Endothelial cell of umbilical vein (primary cell): ENCODE measurements around the gene AUTS2. TPM values are rescaled to one million over a fixed set of nuclear protein-coding genes. Genes with fewer than 3 reads are reported as not detected.

Experiments used
- BruUV-seq: library from RNA; stranded (reverse); fragments of 400-500 nt; replicated peaks from 2 replicates; lab custom pipeline; 2021; lab: Mats Ljungman, UMichigan
- CTCF ChIA-PET: fragments of 300-600, 350-600 bp; sonication (Branson Sonifier 250); formaldehyde crosslinking; loops from one replicate; lab custom pipeline; 2021; ENCODE audit warnings: antibody characterized with exemption, inconsistent platforms; lab: Charles Lee
- POLR2A ChIA-PET: fragments of 300-600, 350-600 bp; sonication (Branson Sonifier 250); formaldehyde crosslinking; loops from one replicate; lab custom pipeline; 2021; ENCODE audit warnings: antibody characterized with exemption, inconsistent platforms; lab: Charles Lee
- DNase-seq: peaks from one replicate; pipeline ENCODE4 v3.0.0-alpha.2; 2011; ENCODE audit warnings: low read depth, low spot score
- FAIRE-seq: peaks from 2 replicates; lab custom pipeline; 2011; peaks lifted over from hg19 to GRCh38; lab: Jason Lieb, UNC
- H2AFZ ChIP-seq: 2 replicates; pipeline ENCODE4 v1.6.0; 2012; ENCODE audit warnings: low read depth, low read length, control low read depth, inconsistent platforms
- H3K27ac ChIP-seq: 2 replicates; pipeline ENCODE4 v1.5.1; 2011; ENCODE audit warnings: low read depth, mild to moderate bottlenecking, control low read depth, low read length, moderate library complexity; ENCODE audit not compliant: insufficient read depth
- H3K27me3 ChIP-seq, 2 experiments: 2 replicates each; pipeline versions ENCODE4 v1.6.0 to v1.6.1; 2011; ENCODE audit warnings: low read length in 2 of 2, mixed read lengths in 1 of 2; ENCODE audit not compliant: control insufficient read depth in 2 of 2, insufficient read depth in 2 of 2
- H3K36me3 ChIP-seq, 2 experiments: 2 replicates in 1 of 2; 3 replicates in 1 of 2; pipeline ENCODE4 v1.5.1; 2011; ENCODE audit warnings: low read length in 2 of 2, mild to moderate bottlenecking in 1 of 2, moderate library complexity in 1 of 2; ENCODE audit not compliant: control insufficient read depth in 2 of 2, insufficient read depth in 2 of 2; ENCODE audit errors: extremely low read depth in 1 of 2
- H3K4me1 ChIP-seq: 3 replicates; pipeline ENCODE4 v1.5.1; 2011; ENCODE audit warnings: mild to moderate bottlenecking, low read length; ENCODE audit not compliant: control insufficient read depth, insufficient read depth; ENCODE audit errors: extremely low read depth
- H3K4me2 ChIP-seq: 2 replicates; pipeline ENCODE4 v1.6.1; 2011; ENCODE audit warnings: low read length, control low read depth, mixed read lengths; ENCODE audit not compliant: insufficient read depth
- H3K4me3 ChIP-seq, 3 experiments: fragments of 200-600 bp in 1 of 3; sonication (generic), shearing (Covaris generic) in 1 of 3; replicated peaks in 1 of 3; 2 replicates each; pipeline ENCODE4 v1.5.1; 2011 to 2016; ENCODE audit warnings: control low read depth in 3 of 3, low read length in 3 of 3, mild to moderate bottlenecking in 2 of 3, inconsistent platforms in 1 of 3, low read depth in 1 of 3, moderate library complexity in 1 of 3; ENCODE audit not compliant: insufficient read depth in 1 of 3
- H3K79me2 ChIP-seq: 2 replicates; pipeline ENCODE4 v1.6.0; 2012; ENCODE audit warnings: low read length, inconsistent platforms; ENCODE audit not compliant: control insufficient read depth, insufficient read depth
- H3K9ac ChIP-seq: replicated peaks from 2 replicates; pipeline ENCODE3; 2011; ENCODE audit warnings: low read length, control low read depth; ENCODE audit not compliant: insufficient read depth; ENCODE audit errors: extremely low read depth
- H3K9me1 ChIP-seq: replicated peaks from 3 replicates; pipeline ENCODE4 v1.6.0; 2011; ENCODE audit warnings: mild to moderate bottlenecking, low read length; ENCODE audit not compliant: control insufficient read depth, insufficient read depth; ENCODE audit errors: extremely low read depth
- H3K9me3 ChIP-seq: replicated peaks from 2 replicates; pipeline ENCODE4 v1.5.1; 2012; ENCODE audit warnings: low read length, inconsistent platforms; ENCODE audit not compliant: control insufficient read depth, insufficient read depth
- H4K20me1 ChIP-seq: replicated peaks from 2 replicates; pipeline ENCODE3; 2011; ENCODE audit warnings: mild to moderate bottlenecking, low read length; ENCODE audit not compliant: control insufficient read depth, insufficient read depth; ENCODE audit errors: extremely low read depth
- EZH2 ChIP-seq: IDR thresholded peaks from 2 replicates; pipeline ENCODE4 v1.6.1; 2012; ENCODE audit warnings: borderline replicate concordance, low read depth, mild to moderate bottlenecking, moderate library complexity, low read length, inconsistent platforms; ENCODE audit not compliant: severe bottlenecking
- JUN ChIP-seq: IDR thresholded peaks from 2 replicates; pipeline ENCODE4 v1.6.1; 2011; ENCODE audit warnings: borderline replicate concordance, low read depth; ENCODE audit not compliant: insufficient read length, insufficient read depth
- MYC ChIP-seq: IDR thresholded peaks from one replicate; pipeline ENCODE4 v1.6.1; 2011; ENCODE audit warnings: mild to moderate bottlenecking, low read depth, low read length
- POLR2A ChIP-seq: IDR thresholded peaks from 2 replicates; pipeline ENCODE4 v1.6.1; 2012; ENCODE audit warnings: low read depth, mild to moderate bottlenecking, control low read depth, low read length
- POLR2AphosphoS5 ChIP-seq: IDR thresholded peaks from 2 replicates; pipeline ENCODE4 v1.6.1; 2012; ENCODE audit warnings: low read depth, mild to moderate bottlenecking, control low read depth, low read length, moderate library complexity; ENCODE audit not compliant: insufficient read depth
- dilution Hi-C: fragments of 300-500 bp; cut with MboI; formaldehyde crosslinking; loops from one replicate; pipeline ENCODE4 v1.15.0; 2019; ENCODE audit warnings: low sequenced_read_pairs; ENCODE audit not compliant: extremely low pct_ligation_motif_present
- intact Hi-C: fragments of 100-400 bp; cut with micrococcal nuclease; formaldehyde crosslinking; loops from one replicate; pipeline ENCODE4 v1.10.0; 2022
- polyA plus RNA-seq, 4 experiments: library from polyadenylated mRNA; depleted of rRNA in 3 of 4; stranded (reverse) in 3 of 4; unstranded in 1 of 4; fragments of >200 nt; gene quantifications; 2 replicates each; pipeline versions ENCODE4 v1.2.1 to v1.2.3, GENCODE V29; 2011 to 2012; ENCODE audit warnings: missing spikeins in 1 of 4
- total RNA-seq: library from RNA; stranded (reverse); gene quantifications from 2 replicates; pipeline ENCODE4 v1.2.3, GENCODE V29; 2021
- TF ChIP-seq, protein P1 (sequence below), 2 donors: IDR thresholded peaks; 1 replicate in 1 of 2; 2 replicates in 1 of 2; pipeline ENCODE4 v1.5.1; 2011; ENCODE audit warnings: low read length in 2 of 2, mild to moderate bottlenecking in 2 of 2, moderate library complexity in 2 of 2, control low read depth in 1 of 2, inconsistent platforms in 1 of 2, low read depth in 1 of 2; ENCODE audit not compliant: insufficient read depth in 1 of 2; ENCODE audit errors: extremely low read depth in 1 of 2

Gene AUTS2
- total and polyA plus RNA-seq, 2 donors (not counting 3 experiments of a cell fraction or from before 2014, with no cell fraction given), result 0.59 to 8.0 TPM

DNA sequence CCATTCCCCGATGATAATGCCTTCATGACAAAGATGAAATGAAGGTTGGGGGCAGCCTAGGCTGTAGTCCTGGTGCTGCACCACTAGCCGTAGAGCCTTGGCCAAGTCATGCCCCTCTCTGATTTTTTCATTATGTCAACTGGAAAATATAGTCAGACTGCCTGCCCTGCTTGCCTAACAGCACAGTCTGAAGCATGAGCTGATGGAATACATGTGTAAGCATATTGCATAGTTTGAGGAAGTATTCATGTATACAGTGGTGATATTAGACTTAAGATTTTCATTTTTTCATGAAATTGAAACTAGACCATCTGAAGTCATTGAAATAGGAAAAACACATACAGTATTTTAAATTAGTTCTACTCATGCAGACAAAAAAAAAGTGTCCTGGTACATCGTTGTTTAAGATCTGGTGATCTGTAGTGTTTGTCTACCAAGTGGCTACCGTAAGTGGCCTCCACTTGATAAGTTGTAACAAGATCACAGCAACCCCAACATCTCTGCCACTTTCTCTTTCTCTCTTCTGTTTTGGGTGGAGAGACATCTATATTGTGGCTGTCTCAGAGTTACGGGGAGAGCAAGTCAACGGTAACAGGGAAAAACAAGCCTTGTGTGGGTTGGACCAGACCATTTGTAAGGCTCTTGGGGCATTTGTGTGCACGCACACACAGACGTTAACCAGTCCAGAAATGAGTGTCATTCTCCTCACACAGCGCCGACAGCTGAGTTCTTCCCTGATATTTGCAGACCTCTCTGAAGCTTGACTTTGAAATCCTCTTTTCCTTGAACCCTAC lies 817.1 kb downstream of the AUTS2 start:
- FAIRE-seq (no peak), DNase-seq (no peak)
- dilution Hi-C loops (no loop called here), intact Hi-C loops (no loop called here)
- Histone ChIP-seq H2AFZ (no peak overlapping the region), H3K4me3 (no peak overlapping the region), H3K9me1 (no peaks in the 10 kb centered on the region), H3K9me3 (no peaks in the 10 kb centered on the region), H3K4me2 (no peak overlapping the region), H3K36me3 (no peaks in the 10 kb centered on the region), H3K27ac (no peak overlapping the region), H3K9ac (no peak overlapping the region), H3K79me2 (no peaks in the 10 kb centered on the region), H3K27me3 (no peaks in the 10 kb centered on the region), H3K4me1 (no peaks in the 10 kb centered on the region), H4K20me1 (no peaks in the 10 kb centered on the region)
- TF ChIP-seq, protein P1, sequence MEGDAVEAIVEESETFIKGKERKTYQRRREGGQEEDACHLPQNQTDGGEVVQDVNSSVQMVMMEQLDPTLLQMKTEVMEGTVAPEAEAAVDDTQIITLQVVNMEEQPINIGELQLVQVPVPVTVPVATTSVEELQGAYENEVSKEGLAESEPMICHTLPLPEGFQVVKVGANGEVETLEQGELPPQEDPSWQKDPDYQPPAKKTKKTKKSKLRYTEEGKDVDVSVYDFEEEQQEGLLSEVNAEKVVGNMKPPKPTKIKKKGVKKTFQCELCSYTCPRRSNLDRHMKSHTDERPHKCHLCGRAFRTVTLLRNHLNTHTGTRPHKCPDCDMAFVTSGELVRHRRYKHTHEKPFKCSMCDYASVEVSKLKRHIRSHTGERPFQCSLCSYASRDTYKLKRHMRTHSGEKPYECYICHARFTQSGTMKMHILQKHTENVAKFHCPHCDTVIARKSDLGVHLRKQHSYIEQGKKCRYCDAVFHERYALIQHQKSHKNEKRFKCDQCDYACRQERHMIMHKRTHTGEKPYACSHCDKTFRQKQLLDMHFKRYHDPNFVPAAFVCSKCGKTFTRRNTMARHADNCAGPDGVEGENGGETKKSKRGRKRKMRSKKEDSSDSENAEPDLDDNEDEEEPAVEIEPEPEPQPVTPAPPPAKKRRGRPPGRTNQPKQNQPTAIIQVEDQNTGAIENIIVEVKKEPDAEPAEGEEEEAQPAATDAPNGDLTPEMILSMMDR (IDR thresholded peaks at IDR 0.05; ENCODE audit: extremely low read depth in 1 of 2, insufficient read depth in 1 of 2, low read depth in 1 of 2, low read length in 2 of 2), result no peak
- TF ChIP-seq POLR2AphosphoS5, result no peak
- TF ChIP-seq JUN, result no peak
- TF ChIP-seq EZH2, result no peak
- no peak for TF ChIP-seq POLR2A
- no peak for TF ChIP-seq MYC
- ChIA-PET CTCF (no interaction called here), POLR2A (no interaction called here)
- no TSS peak for BruUV-seq
